ENCODE measurements around the gene B4GALNT1.

Gene B4GALNT1

GRCh38 chr12:57614948-57615500 lies 18.0 kb downstream of the B4GALNT1 start:
- ChIA-PET CTCF (interaction anchor here (1.1 kb wide), 1 partner anchor 10 kb away, joined by 3 read pairs; no protein-coding TSS in a partner anchor), POLR2A (ENCODE audit: low non-redundant PET) (no interaction called here)
- no peak overlapping the region for H3K27ac ChIP-seq
- no peak for DNase-seq (ENCODE audit: low spot score)
- TF ChIP-seq CTCF (conservative IDR thresholded peaks at IDR 0.05; ENCODE audit: low read depth), result no peak

- no peak for DNase-seq (ENCODE audit: low spot score)
- no peak for TF ChIP-seq CTCF (conservative IDR thresholded peaks at IDR 0.05; ENCODE audit: low read depth)
- POLR2A ChIA-PET (ENCODE audit: low non-redundant PET), result no interaction called here
- CTCF ChIA-PET, result interaction anchor here (1.1 to 1.5 kb wide), 2 partner anchors 9 to 31 kb away, joined by 3 to 4 read pairs; no protein-coding TSS in a partner anchor
- no peak overlapping the region for H3K27ac ChIP-seq
Observed at GRCh38 chr12:57614178-57614947, 18.6 kb downstream of the B4GALNT1 start.

GRCh38 chr12:57613427-57614109 lies 19.4 kb downstream of the B4GALNT1 start:
- TF ChIP-seq CTCF (conservative IDR thresholded peaks at IDR 0.05; ENCODE audit: low read depth), result no peak
- ChIA-PET CTCF (interaction anchor here (1.5 kb wide), 1 partner anchor 30 kb away, joined by 4 read pairs; no protein-coding TSS in a partner anchor), POLR2A (ENCODE audit: low non-redundant PET) (no interaction called here)
- H3K27ac ChIP-seq, result no peak overlapping the region
- no peak for DNase-seq (ENCODE audit: low spot score)

GRCh38 chr12:57612711-57613426 lies 20.1 kb downstream of the B4GALNT1 start:
- TF ChIP-seq CTCF (conservative IDR thresholded peaks at IDR 0.05; ENCODE audit: low read depth), result no peak
- H3K27ac ChIP-seq, result no peak overlapping the region
- POLR2A ChIA-PET (ENCODE audit: low non-redundant PET), result no interaction called here
- CTCF ChIA-PET, result interaction anchor here (0.6 to 2.6 kb wide), 3 partner anchors 20 to 29 kb away, joined by 3 to 6 read pairs (median 4); partner anchors contain the start of gene B4GALNT1
- no peak for DNase-seq (ENCODE audit: low spot score)

GRCh38 chr12:57611827-57612710 lies 20.9 kb downstream of the B4GALNT1 start:
- POLR2A ChIA-PET (ENCODE audit: low non-redundant PET), result interaction anchor here (0.6 kb wide), 1 partner anchor 19 kb away, joined by 3 read pairs; no protein-coding TSS in a partner anchor
- CTCF ChIA-PET, result interaction anchor here (2.6 kb wide), 1 partner anchor 28 kb away, joined by 6 read pairs; no protein-coding TSS in a partner anchor

More at GRCh38 chr12:57611827-57612710, 20.9 kb downstream of the B4GALNT1 start:
- TF ChIP-seq CTCF (conservative IDR thresholded peaks at IDR 0.05; ENCODE audit: low read depth), result no peak
- DNase-seq (ENCODE audit: low spot score), result no peak
- H3K27ac ChIP-seq, result peak overlapping the region; percentile 59
